NCI-H2227 (cell line): ENCODE data around the gene XRN2.
"Not testable (repeated sequence)": the region's sequence is repeated elsewhere in the genome, so short reads cannot be mapped to it uniquely, and the experiment has no call there.

Experiments
- DNase-seq: peaks from one replicate; lab custom pipeline; 2025; ENCODE audit not compliant: unreplicated experiment; lab: John Stamatoyannopoulos, UW

XRN2 gene

GRCh38 chr20:21388566-21388965 lies 85.4 kb downstream of the XRN2 start:
- DNase-seq: no peak

DNA sequence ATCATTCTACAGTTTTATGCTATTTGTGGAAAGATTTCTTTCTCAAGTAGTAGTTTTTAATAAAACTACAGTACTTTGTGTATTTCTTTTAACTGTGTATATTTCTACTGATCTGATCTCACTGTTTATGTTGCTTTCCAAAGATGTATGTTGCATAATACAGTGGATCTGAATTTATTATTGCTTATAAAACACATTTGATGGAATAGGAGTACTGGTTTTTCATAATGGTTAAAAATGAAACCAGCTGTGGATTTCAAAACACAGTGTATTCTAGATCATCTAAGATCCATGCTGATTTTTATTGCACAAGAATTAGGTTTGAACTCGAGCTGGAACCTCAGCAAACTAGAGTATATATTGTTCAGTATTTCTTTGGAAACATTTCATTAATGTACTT lies 86.2 kb downstream of the XRN2 start:
- no peak for DNase-seq

GRCh38 chr20:21390768-21391167 lies 87.6 kb downstream of the XRN2 start:
- no peak for DNase-seq

- no peak for DNase-seq
Measured at GRCh38 chr20:21391185-21391971, 88.2 kb downstream of the XRN2 start.

GRCh38 chr20:21391972-21392352 lies 88.8 kb downstream of the XRN2 start:
- no peak for DNase-seq

DNA sequence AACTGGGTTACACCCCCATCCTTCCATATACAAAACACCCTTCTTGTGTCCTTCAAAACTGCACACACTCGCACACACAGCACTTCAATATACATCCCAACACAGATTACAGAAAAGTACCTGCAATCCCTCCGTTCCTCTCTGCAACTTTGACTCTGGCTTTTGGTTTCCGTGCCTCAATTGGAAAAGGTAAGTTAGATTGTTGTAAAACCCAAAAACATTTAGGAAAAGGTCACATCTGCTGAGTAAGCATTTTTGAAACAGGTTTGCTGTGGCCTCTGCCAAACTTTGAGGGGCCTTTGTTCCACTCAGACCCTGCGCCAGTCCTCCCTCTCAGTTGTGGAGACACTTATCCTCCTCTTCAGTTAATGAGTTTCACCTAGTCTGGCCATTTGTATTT lies 90.0 kb downstream of the XRN2 start:
- no peak for DNase-seq

DNA sequence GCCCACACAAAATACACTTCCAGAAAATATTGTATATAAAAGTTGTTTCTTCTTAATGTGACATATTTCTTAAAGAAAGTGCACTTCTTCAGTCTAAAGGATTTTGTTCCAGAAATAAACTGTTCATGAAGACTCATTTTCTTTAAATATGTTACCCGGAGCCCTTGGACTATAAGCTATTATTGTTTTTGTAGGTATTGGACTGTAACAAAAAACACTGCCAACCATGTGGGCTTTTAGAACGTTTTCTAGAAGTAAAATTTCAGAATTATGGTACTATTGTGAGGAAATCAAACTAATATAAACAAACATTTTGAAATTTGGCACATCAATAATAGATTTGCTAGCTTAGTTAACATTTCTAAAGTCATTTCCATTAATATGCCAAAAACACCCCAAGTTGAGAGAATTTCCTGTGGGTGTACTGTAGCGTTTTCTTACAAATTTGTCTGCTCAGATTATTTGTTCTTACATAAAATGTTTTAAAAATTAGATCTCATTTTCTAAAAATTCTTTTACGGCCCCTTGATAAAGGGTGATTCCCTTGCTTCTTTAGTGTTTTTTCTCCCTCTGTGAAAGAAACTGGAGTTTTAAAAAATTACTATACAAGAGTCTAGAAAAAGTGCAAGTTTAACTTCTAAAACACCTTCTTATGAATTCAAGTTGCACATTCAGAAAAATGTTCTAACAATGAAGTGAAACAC lies 90.8 kb downstream of the XRN2 start:
- no peak for DNase-seq

DNA sequence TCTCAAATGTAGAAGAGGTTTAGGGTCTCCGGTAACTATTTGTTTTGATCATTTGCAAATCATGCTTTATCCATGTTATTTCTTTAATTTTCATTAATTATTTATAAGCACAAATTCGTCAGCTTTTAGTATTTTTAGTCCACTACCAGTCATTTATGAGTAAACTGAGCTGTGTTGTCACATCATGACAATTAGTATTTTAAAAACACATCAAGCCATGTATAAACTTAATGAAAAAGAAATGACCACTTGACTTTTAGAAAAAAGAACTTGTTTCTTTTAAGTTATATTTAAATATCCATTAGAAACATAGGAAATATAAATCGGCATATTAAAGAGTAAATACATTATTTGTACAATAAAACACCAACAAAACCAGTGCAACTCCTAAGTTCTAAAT lies 91.4 kb downstream of the XRN2 start:
- no peak for DNase-seq

DNA sequence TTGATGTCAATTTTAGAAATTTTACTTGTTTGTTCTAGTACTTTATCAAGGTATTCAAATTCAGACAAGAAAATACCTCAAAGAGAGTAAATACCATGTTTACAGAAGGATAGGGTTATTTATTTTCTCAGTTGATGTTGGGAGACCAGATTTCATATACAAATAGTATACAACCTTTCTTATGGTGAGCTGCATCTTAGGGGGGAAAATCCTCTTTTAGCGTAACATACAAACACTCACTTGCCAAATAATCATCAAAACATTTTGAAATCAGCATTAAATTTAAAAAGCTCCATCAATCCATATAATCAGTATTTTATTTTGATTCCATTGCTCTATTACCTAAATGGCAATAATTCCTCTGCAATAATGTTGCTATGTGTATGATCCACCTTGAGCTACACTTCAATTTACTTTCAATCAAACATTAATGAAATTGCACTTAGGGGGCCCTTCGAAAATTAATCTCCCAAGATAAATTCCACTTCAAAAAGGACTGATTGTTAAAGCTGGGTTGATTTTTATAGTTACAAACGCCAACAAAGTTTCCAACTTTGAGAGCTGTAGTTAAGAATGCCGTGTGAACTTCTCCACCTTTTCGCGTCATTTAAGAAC lies 92.0 kb downstream of the XRN2 start:
- no peak for DNase-seq

GRCh38 chr20:21395666-21396598 lies 92.8 kb downstream of the XRN2 start:
- peak; percentile 43 for DNase-seq

- DNase-seq: peak; percentile 44
Measured at GRCh38 chr20:21396599-21397340, 93.6 kb downstream of the XRN2 start.

DNA sequence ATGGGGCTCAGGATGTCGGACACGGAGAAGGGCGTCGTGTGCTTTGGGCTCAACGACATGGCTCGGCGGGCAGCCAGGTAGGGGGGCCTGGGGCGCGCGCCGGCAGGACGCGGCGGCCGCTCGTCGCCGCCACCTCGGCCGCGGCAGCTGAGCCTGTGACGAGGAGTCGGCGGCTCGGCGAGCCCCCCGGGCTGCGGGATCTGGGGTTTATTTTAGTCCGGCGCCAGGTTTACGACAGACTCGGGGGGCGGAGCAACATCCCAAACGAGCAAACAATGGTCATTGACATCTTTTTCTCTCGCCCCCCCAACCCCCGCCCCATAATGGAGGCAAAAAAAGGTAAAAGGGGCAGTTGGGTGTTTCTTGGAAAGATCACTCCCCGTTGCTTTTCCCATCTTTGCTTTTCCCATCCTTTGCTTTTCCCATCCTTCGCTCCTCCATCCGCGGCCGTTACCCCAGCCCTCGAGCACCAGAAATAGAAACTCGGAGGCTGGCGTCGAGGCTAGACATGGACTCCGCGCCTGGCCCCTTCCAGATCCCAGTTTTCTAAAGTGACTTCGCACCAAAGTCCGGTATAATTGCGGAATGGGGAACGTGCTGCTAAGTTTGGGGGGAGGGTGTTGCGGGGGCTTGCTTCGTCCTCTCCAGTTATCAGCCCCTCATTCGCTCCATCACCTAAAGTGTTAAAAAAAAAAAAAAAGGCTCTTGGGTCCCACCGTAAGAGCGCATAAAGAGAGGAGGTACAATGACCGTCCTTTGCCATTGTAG lies 94.4 kb downstream of the XRN2 start, which contains the start of gene NKX2-4:
Gene NKX2-4, minus strand, starts transcription at position 186 of the 768 bp plus-strand sequence. Its CDS starts 127 bp downstream, at position 59.
- DNase-seq: peak; percentile 27

GRCh38 chr20:21398109-21399004 lies 95.2 kb downstream of the XRN2 start:
- no peak for DNase-seq

- no peak for DNase-seq
Measured at GRCh38 chr20:21399005-21399475, 95.9 kb downstream of the XRN2 start.

GRCh38 chr20:21411725-21412124 lies 108.6 kb downstream of the XRN2 start:
- no peak for DNase-seq

GRCh38 chr20:21413996-21414395 lies 110.9 kb downstream of the XRN2 start:
- not testable (repeated sequence) for DNase-seq

DNA sequence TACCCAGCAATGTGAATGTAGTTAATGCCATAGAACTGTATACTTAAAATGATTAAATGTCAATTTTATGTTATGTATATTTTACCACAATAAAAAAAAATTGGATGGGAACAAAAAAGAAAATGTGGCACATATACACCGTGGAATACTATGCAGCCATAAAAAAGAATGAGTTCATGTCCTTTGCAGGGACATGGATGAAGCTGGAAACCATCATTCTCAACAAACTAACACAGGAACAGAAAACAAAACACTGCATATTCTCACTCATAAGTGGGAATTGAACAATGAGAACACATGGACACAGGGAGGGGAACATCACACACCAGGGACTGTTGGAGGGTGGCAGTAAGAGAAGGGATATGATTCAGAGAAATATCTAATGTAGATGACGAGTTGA lies 116.0 kb downstream of the XRN2 start:
- DNase-seq: not testable (repeated sequence)

DNA sequence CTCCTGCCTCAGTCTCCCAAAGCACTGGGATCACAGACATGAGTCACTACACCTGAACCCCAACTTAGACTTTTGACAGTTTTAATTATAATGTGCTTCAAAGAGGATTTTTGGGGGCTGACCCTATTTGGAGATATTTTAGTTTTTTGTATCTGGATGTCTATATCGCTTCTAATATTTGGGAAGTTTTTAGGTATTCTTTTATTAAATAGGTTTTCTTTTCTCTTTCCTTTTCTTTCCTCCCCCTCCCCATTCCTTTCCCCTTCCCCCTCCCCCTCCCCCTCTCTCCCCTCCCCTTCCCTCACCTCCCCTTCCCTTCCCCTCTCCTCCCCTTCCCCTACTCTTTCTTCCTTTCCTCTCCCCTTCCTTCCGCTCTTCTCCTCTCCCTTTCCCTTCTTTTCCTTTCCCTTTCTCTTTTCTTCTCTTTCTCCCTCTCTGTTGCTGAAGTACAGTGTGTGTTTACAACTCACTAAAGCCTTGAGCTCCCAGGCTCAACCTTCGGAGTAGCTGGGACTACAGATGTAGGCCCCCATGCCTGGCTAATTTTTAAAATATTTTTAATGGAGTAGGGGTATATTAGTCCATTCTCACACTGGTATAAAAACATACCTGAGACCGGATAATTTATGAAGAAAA lies 118.6 kb downstream of the XRN2 start:
- DNase-seq: no peak
